HK-2 (cell line): ENCODE results near the gene CEND1.
A peak's percentile ranks its signal among the peaks of the same experiment; 100 is the strongest.

Experiments
- DNase-seq: peaks from one replicate; pipeline ENCODE4 v3.0.0-alpha.2; 2018; ENCODE audit not compliant: unreplicated experiment

Gene CEND1

DNA sequence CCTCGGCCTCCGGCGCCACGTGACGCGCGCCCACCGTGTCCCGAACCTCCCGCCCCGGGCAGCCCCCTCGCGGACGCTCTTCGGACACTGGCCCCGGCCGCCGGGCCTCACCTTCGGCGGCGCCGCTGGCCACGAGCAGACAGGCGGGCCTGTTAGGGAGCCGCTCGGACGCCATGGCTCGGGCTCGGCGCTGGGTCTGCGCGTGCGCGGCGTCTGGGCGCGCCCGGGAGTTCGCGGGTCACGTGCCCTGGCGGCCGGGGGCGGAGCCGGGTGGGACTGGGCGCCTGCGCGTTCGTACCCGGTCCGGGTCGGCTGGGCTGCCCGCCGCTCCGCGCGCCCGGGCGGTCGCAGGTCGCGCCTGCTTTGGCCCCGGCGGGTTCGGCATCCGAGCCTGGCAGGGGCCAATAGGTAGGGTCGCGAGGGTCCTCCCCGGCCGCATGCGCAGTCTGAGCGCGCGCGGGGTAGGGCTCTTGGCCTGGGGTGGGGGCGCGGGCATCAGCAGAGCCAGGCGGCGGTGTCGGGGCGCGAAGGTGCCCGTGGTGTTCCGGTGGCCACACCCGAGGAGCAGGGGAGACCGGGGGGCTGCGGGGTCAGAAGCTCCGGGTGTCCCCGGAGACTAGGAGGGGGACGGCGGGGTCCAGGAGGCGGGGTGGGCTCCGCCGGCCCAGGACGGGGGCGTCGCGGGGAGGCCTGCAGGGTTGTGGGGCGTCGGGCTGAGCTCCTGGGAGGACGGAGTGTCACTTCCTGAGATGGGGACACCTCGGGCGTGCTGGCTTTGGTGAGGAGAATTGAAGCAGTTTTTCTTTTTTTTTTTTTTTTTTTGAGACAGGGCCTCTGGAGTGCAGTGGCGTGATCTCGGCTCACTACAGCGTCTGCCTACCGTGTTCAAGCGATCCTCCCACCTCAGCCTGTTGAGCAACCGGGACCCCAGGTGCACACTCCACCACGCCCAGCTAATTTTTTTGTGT is 12.3 kb downstream of the CEND1 start, which contains the start of gene GATD1:
TSS of gene GATD1 (minus strand) at position 200 of the 968 bp plus-strand sequence. CDS start at position 175, 25 bp downstream.
- peak; percentile 85 for DNase-seq

- no peak for DNase-seq
These were observed 13.2 kb downstream of the CEND1 start for GRCh38 chr11:776561-777287.

- no peak for DNase-seq
These were observed 13.7 kb downstream of the CEND1 start for GRCh38 chr11:776263-776560.

DNA sequence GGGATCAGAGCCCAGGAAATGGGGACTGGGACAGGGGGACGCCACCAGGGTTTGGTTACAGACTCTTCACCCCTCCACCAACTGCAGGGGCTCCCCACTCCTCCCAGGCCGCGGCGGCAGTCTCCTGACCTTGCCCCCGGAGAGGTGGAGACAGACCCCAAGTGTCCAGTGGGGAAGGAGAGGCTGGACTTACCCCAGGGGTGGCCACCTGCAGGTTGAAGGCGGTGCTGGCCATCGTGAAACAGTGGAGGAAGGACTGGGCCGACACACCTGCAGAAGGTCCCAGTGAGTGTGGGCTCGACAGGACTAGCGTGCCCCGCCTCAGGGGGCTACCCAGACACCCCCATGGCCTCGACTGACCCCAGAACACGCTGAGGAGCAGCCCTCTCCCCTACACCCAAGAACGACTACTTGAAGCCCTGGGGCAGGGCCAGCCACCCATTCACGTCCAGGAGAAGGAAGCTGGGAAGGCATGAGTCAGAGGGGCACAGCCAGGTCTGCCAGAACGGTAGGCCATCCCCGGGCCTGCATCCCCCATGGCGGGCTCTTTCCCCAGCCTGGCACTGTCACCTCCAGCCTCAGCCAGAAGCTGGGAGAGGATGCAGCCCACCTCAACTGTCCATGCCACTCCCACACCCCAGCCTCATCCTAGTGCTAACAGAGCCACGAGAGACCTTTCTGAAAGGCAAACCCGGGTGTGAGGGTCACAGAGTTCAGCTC is 14.9 kb downstream of the CEND1 start:
- no peak for DNase-seq

- no peak for DNase-seq
These were observed 16.1 kb downstream of the CEND1 start for GRCh38 chr11:773830-774229.

DNA sequence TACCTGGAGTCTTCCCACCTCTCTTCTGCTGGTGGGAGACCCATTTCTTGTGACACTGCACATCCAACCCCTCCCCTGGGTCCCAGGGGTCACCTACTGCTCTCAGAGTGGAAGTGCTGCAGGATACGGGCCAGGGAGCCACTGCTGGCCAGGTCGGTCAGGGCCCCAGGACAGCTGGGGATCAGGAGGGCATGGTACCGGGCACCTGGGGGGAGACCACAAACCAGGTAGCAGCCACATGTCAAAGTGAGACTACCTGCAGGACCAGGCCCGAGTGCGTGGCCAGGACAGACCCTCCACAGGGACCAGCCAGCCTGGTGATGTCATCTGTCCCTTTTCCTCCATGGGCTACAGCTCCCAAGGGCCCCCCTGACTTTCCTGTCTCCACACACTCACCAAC is 16.5 kb downstream of the CEND1 start:
- no peak for DNase-seq

DNA sequence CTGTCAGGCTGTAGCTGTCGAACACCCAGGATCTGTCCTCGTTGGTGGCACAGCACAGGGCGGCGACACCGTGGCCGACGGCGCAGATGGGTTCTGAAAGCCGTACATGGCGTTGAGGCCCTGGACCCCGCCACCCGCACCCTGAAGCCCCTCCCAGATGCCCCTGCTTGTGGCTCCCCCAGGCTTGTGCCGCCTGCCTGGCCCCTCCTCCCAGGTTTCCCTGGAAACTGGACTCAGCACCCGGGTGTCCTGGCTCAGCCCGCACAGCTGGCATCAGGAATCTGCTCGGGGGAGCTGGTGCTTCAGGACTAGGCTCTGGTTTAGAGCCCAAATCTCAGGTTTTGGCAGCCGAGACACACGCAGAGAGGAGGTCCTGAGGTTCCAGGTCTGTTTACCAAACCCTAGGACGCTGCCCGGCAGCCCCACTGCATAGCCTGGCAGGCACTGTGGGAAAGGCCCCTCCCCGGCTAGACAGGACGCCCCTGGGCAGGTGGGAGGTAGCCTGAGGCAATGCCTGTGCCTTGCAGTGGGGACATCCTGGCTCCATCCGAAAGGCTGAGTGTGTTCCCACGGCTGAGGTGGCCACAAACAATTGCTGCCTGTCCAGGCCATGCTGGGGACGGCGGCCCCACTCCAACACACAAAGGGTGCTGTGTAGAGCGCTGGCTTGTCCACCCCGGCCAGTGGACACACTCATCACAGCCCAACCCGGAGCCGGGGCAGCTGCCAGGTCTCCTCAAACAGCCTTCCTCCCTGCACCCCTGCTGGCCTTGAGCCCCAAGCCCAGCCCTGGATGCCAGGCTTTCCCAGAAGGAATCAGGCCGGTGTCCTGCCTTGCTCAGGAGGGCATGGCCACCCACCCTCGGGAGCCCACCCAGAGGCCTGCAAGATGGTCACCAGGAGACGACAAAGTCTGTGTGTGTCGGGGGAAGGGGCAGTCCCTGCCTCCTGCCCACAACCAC is 17.2 kb downstream of the CEND1 start:
- no peak for DNase-seq

DNA sequence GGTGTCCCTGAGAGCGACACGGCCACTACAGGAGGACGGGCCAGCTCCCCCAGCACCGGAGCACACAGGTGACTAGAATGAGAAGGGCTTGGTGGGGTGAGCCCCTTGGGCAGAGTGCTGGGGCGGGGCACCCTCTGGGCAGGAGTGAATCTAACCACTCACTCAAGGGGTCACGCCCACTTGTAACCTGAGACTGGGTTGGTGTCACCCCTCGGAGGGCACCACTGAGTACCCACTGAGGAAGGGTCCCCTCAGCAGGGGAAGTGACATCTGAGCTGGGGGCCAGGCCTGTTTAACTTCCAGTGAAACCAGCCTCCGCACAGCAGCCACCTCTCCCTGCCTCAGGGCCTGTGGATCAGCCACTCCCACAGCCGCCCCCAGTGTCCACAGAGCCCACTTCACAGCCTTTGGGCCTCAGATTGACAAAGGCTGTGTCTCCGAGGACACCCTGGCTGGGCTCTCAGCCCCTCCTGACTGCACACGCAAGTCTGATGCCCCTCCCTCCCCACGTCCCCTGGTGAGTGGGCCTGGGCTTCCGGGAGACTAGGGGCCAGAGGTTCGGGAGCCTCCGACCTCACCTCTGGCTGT is 18.2 kb downstream of the CEND1 start:
- no peak for DNase-seq

DNA sequence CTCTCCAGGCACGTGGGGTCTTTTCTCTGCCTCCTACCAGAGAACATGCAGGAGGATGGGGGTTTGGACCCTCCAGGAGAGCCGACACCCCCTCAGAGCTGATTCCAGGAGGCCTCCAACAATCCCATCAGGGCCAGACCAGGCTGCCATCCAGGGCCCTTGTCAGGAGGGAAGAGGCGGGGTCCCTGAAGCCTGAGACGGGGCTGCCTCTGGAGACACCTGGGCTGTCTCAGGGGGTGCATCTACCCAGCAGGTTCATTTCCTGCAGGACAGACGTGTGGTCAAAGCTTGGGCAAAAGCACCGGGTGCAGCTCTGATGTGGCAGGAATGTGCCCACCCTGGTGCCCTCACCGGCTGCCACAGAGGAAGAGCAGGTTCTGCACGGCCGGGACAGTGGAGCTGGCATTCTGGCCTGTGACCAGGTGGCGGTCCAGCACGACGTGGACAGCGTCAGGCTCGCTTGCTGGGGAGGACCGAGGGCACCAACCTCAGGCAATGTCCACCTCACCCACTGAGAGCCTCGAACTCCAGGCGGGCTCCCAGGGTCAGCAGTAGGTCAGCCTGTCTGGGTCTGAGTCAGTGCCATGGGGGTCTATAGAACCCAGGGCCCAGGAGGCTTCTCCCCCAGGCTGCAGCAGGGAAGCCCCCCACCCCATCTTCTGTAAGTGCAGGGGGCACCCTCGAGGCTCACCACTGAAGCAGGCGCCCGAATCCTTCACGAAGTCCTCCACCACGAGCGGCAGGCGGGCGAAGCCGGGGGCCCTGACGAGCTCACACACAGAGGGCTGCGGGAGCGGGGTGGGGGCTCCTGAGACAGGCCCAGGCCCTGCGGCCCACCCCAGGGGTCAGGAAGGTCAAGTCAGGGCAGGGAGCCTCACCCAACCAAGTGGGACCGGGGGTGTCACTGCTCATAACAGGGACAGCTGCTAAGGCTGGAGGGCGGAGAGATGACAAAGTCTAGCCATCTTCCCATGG is 19.0 kb downstream of the CEND1 start:
- no peak for DNase-seq

GRCh38 chr11:769887-770641 is 19.8 kb downstream of the CEND1 start:
- no peak for DNase-seq

DNA sequence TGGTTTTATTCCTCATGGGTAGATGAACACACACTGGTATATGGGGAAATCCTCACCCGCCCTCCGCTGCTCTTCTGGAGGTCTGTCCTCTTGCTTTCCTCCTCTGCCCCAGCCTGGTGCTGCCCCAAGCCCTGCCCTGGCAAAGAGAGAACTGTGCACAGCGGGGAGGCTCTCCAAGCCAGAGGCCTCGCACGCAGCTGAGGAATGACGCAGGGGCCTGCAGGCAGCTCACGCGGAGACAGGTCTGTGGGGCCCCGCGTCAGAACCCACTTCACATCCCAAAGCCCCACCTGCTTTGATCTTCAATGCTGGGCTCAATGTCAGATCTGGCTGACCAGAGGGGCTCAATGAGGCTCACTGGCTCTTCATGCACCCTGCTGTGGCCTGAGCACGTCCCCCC is 22.7 kb downstream of the CEND1 start:
- no peak for DNase-seq

- no peak for DNase-seq
These were observed 23.0 kb downstream of the CEND1 start for GRCh38 chr11:766936-767210.

DNA sequence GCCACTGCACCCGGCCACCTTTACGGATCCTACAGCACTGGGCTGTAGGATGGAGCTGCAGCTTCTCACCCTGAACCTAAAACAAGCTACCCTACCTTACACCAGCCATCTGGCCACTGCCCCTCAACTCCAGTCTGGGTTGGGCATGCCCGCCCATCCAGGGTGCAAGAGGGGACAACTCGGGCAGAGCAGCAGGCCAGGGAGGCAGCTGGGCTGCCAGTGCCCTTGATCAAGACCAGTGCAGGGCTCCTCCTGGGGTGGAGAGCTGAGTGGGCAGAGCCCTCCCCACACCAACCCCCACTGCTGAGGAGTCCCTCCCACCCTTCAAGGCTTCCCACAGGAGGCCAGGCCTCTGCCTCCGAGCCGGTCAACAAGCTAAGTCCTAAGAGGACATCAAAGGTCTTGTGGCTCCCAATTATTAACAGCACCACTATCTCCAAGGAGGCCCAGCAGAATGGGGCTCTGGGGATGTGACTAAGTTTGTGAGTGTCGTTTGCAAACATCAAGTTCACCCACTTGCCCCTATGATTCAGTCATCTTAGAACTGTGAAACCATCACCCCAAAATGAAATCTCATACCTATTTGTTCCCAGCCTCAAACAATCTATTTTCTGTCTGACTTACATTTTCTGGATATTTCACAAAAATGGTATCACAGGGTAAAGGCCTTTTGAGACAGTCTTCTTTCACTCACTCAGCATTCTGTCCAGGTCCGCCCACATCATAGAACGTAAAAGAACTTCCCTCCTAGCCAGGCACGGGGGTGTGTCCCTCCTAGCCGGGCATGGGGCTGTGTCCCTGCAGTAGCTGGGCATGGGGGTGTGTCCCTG is 23.6 kb downstream of the CEND1 start:
- no peak for DNase-seq

DNA sequence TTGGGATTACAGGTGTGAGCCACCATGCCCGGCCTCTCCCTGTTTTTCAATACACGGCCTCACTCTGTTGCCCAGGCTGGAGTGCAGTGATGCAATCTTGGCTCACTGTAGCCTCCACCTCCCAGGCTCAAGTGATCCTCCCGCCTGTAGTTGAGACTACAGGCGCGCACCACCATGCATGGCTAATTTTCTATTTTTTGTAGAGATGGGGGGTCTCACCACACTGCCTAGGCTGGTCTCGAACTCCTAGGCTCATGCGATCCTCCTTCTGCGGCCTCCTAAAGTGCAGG is 24.1 kb downstream of the CEND1 start:
- no peak for DNase-seq

DNA sequence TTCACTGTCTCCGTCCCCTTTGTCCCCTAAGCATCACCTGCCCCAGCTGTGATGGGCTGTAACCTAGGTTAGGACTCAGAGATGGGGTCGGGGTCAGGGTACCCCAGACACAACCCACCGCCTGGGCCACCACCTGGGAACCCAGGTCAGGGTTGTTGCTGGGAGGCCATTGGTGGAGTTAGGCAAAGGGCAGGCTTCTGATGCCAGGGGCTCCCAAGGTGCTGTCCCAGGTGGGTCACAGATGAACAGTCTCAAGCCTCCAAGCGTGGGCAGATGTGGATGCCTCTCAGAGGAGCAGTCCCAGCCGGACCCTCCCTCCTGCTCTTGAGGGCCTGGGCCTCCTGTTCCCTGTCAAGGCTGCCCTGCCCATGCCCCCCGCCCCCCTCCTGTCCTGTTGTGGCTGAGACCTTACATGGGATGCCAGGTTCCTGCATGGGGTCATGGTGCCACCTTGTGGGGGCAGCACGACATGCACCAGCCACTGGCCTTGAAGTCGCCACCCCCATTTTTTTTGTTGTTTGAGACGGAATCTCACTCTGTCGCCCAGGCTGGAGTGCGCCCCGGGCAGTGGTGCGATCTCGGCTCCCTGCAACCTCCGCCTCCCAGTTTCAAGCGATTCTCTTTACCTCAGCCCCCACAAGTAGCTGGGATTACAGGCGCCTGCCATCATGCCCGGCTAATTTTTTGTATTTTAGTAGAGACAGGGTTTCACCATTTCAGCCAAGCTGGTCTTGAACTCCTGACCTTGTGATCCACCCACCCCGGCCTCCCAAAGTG is 24.7 kb downstream of the CEND1 start:
- DNase-seq: peak; percentile 55

DNA sequence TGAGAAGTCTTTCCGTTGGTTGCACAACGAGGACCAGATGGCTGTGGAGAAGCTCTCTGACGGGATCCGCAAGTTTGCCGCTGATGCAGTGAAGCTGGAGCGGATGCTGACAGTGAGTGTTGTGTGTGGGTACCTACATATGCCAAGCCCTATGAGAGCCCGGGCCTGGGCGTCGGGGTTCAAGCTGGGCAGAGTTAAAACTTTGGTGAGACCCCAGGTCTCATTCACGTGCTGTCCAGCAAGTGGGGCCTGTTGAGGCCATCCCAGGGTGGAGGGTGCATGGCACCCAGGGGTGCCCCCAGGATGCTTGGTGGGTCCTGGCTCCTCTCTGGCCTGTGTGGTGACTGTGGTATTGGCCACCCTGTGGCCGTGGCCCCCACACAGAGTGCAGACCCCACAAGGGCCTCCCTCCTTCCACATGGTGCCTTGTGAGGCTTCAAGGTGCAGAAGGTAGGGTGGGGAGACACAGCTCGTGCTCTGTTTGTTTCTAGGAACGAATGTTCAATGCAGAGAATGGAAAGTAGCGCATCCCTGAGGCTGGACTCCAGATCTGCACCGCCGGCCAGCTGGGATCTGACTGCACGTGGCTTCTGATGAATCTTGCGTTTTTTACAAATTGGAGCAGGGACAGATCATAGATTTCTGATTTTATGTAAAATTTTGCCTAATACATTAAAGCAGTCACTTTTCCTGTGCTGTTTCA is 25.4 kb downstream of the CEND1 start:
- no peak for DNase-seq
